ENCODE results near the gene ZNF778. TPM values are rescaled to one million over a fixed set of nuclear protein-coding genes. Genes with fewer than 3 reads are reported as not detected.

ZNF778 gene
- total RNA-seq, 1 experiment from 2014 or later = 16.4 TPM

DNA sequence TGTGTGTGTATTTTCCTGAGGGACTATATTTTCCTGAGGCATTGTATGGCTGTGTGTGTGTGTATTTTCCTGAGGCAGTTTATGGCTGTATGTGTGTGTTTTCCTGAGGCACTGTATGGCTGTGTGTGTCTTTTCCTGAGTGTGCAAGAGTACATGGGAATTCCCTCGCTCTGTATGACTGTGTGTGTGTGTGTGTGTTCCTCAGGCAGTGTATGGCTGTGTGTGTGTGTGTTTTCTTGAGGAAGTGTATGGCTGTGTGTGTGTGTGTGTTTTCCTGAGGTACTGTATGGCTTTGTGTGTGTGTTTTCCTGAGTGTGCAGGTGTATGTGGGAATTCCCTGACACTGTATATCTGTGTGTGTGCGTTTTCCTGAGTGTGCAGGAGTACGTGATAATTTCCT lies 4.1 kb downstream of the ZNF778 start:
- H4K20me1 ChIP-seq (ENCODE audit: control insufficient read depth, insufficient read depth, insufficient read length) = no peaks in the 10 kb centered on the region
- H3K56ac ChIP-seq (ENCODE audit: insufficient read length, low read depth, low read length) = no peak overlapping the region
- H3K36me3 Mint-ChIP-seq (ENCODE audit: insufficient read depth in 1 of 3, low read depth in 3 of 3) = peaks cover 31 to 49% (median 41%) of the 10 kb centered on the region in 3 experiments
- peaks cover 0 to 3% of the 10 kb centered on the region in 2 experiments; a peak in 2 of 5 replicates for H3K9me3 Mint-ChIP-seq
- TF ChIP-seq, protein P1, sequence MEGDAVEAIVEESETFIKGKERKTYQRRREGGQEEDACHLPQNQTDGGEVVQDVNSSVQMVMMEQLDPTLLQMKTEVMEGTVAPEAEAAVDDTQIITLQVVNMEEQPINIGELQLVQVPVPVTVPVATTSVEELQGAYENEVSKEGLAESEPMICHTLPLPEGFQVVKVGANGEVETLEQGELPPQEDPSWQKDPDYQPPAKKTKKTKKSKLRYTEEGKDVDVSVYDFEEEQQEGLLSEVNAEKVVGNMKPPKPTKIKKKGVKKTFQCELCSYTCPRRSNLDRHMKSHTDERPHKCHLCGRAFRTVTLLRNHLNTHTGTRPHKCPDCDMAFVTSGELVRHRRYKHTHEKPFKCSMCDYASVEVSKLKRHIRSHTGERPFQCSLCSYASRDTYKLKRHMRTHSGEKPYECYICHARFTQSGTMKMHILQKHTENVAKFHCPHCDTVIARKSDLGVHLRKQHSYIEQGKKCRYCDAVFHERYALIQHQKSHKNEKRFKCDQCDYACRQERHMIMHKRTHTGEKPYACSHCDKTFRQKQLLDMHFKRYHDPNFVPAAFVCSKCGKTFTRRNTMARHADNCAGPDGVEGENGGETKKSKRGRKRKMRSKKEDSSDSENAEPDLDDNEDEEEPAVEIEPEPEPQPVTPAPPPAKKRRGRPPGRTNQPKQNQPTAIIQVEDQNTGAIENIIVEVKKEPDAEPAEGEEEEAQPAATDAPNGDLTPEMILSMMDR (conservative IDR thresholded peaks at IDR 0.05) = no peak
- no peaks in the 10 kb centered on the region for H3K9me3 ChIP-seq (ENCODE audit: control insufficient read depth, low read depth, low read length)
- H3K79me1 ChIP-seq (ENCODE audit: insufficient read depth, low read depth, low read length, poor library complexity, severe bottlenecking) = no peaks in the 10 kb centered on the region
- no peak overlapping the region for H2BK12ac ChIP-seq (ENCODE audit: insufficient read length, low read depth, low read length)
- H3K4me2 ChIP-seq (ENCODE audit: insufficient read depth, insufficient read length, low read length) = no peak overlapping the region
- no CpG with 5 or more reads among the region's 3 CpGs for WGBS (ENCODE audit: extremely low coverage, insufficient read length, low lambda C conversion rate)
- no peak overlapping the region for H3K27ac ChIP-seq (ENCODE audit: insufficient read length, low read depth, low read length)
- H3K79me2 ChIP-seq (ENCODE audit: insufficient read depth, low read length) = no peaks in the 10 kb centered on the region
- H3K4me3 Mint-ChIP-seq = no peak overlapping the region
- no peak overlapping the region for H4K8ac ChIP-seq (replicated peaks; ENCODE audit: insufficient read length, low read depth, low read length)
- peaks cover 3% of the 10 kb centered on the region for H3K23me2 ChIP-seq (ENCODE audit: insufficient read length, low read depth, low read length, poor library complexity, severe bottlenecking)
- H3K9ac ChIP-seq (ENCODE audit: extremely low read depth, insufficient read length, low read length) = no peak overlapping the region
- H3K14ac ChIP-seq (ENCODE audit: insufficient read depth, low read length) = no peak overlapping the region
- H2AK5ac ChIP-seq (ENCODE audit: insufficient read length, low read length) = no peak overlapping the region
- no peak overlapping the region for H3T11ph ChIP-seq (ENCODE audit: low read length)
- H2BK5ac ChIP-seq (ENCODE audit: insufficient read length, low read length) = no peak overlapping the region
- H4K5ac ChIP-seq (ENCODE audit: insufficient read length, low read depth, low read length) = no peak overlapping the region
- no peak overlapping the region for H2BK120ac ChIP-seq (ENCODE audit: low read depth, low read length, poor library complexity, severe bottlenecking)
- H3K27me3 ChIP-seq (ENCODE audit: insufficient read depth, low read length) = no peaks in the 10 kb centered on the region
- no peaks in the 10 kb centered on the region for H3K27me3 Mint-ChIP-seq (ENCODE audit: low read depth)
- H3K4me1 Mint-ChIP-seq = peaks cover 2 to 8% of the 10 kb centered on the region in 2 experiments
- no peak overlapping the region for H2BK20ac ChIP-seq (ENCODE audit: low read depth, low read length, poor library complexity, severe bottlenecking)
- H3K27ac Mint-ChIP-seq = no peak overlapping the region
- H4K91ac ChIP-seq (ENCODE audit: insufficient read length, low read depth, low read length) = no peak overlapping the region
- no peak for DNase-seq
- no peak overlapping the region for H2AFZ ChIP-seq (ENCODE audit: low read length)
- H2BK15ac ChIP-seq (ENCODE audit: low read depth, low read length) = no peak overlapping the region
- H3K18ac ChIP-seq (ENCODE audit: insufficient read length, low read depth, low read length) = no peak overlapping the region
- no peak overlapping the region for H3K4ac ChIP-seq (ENCODE audit: low read depth, low read length)
- H3K4me1 ChIP-seq (ENCODE audit: insufficient read depth, low read length) = no peaks in the 10 kb centered on the region
- no peak overlapping the region for H3K23ac ChIP-seq (ENCODE audit: insufficient read length, low read depth, low read length)
